Esophagus mucosa (tissue), 1 donor: Measurements from ENCODE around the gene POLD2. TPM values are rescaled to one million over a fixed set of nuclear protein-coding genes. Genes with fewer than 3 reads are reported as not detected.

Experiments used
- ATAC-seq: fragments of 200-7000 bp; cut with Tn5 transposase; one replicate; pipeline ENCODE4 v1.9.1; 2020
- total RNA-seq: library from RNA; stranded (reverse); gene quantifications from one replicate; pipeline ENCODE4 v1.2.4, GENCODE V29; 2023
- donor health status: DM: yes; HTN: yes; CAD: no.

Gene POLD2
- total RNA-seq, 1 donor from 2014 or later, result 104 TPM

GRCh38 chr7:44101303-44101965 lies 21.9 kb downstream of the POLD2 start:
- ATAC-seq, result no peak

GRCh38 chr7:44100458-44101302 lies 22.7 kb downstream of the POLD2 start:
- no peak for ATAC-seq

DNA sequence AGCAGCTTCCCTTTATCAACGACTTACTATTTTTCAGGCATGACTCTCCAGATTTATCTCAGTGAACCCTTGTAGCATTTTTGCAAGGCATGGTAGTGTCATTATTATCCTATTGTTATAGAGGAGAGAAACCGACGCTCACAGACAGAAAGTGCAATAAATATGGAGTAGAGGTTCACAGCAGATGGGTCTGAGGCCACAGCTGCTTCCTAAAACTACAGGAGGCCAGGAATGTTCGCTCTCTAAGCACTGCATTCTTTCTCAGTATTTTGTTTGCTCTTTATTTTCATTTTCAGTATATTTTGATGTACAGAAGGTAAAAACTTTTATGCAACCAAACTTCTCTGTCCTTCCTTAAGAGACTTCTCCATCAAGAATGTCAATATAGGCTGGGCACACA lies 23.7 kb downstream of the POLD2 start:
- no peak for ATAC-seq

- no peak for ATAC-seq
Measured at GRCh38 chr7:44098092-44099068, 25.0 kb downstream of the POLD2 start.

DNA sequence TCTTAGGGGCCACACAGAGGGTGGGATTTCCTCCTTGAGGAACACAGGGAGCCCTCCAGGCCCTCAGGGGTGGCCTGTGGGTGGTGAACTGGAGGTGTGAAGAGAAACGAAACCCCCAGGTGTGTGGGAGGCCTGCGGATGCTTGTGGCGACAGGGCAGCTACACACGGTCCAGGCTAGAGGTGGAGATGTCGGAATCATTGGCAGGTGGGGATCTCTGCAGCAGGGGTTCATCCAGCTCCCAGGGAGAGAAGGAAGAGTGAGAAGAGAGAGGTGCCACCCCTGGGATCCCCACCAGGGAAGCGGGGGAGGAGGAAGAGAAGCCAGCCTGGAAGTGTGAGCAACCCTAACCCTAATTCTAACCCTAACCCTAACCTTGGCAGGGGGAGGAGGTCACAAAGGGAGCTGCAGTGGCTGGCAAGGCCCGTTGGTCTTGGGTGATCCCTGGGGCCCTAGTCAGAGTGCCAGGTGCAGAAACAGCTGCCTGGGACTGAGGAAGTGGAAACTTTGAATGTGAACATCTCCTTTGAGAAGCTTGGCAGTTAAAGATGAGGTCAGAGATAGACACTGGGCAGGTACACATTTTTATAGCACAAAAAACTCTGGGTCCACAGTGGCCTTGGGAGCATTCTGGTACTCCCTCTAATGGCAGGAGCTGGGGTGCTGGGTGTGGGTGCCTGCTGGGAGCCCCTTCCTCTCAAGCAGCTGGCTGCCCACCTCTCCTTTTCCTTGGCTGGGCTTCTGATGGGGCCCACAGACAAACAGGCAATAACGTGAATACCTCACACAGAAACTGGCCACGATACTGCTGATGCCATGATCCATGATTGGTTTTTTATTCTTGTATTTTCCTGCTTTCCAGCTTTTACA lies 26.1 kb downstream of the POLD2 start:
- no peak for ATAC-seq

GRCh38 chr7:44096326-44096881 lies 26.9 kb downstream of the POLD2 start:
- no peak for ATAC-seq

- no peak for ATAC-seq
Measured at GRCh38 chr7:44095781-44096180, 27.6 kb downstream of the POLD2 start.

- ATAC-seq, result no peak
Measured at GRCh38 chr7:44094883-44095592, 28.3 kb downstream of the POLD2 start.

DNA sequence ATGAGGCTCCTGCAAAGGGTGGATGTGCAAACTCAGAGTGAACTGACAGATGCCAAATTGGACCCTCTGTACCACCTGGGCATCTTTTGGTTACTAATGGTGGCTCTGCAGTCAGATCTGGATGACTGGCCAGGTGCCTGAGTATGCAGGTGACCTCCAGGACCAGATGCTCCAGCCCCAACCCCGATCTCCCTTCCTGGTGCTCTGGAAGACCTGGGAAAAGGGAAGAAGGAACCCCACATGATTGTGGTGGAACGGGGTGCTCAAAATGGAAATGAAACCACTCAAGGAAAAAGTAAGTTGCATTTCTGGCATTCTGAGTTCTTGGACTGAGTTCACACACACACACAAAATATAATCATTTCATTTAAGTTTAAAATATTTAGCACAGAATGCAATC lies 29.0 kb downstream of the POLD2 start:
- no peak for ATAC-seq

GRCh38 chr7:44093102-44093641 lies 30.2 kb downstream of the POLD2 start:
- no peak for ATAC-seq

DNA sequence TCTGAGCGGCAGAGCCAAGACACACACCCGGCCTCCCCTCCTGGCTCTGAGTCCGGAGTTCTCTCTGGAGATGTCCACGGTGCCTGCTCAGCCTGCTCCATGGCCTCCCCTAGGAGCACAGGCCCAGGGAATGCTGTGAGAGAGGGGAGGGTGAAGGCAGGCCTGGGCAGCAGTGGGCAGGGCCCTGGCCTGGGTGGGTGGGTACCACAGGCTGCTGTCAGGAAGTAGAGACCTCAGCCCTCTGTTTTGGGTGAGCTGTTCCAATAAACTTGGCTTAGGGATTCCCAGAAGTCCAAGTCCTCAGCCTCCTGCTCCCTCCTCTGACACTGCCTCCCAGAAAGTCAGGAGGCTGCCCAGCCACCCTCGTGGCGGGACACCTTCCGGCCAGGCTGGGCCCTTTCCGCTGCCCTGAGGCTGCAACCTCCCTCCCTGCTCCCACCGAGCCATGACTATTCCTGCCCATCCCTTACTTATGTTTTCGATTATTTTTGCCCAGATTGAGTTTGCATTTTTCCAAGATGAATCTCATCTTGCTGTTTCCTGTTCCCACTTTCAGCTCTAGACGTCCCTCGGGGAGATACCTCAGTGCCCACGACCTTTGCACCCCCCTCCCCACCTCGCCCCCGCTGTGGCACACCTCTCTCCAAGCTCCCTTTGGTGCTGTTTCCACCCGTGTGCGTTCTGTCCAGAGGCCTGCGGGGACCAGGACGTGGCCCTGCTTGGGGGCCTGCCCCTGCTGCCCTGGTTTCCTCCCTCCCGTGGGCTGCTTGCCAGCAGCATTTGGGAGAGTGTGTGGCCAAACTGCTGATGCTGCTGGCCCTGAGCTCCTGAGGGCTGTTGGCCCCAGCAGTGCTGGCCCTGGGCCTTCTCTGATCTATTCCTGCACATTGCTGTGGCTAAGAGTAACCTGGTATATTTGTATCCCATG lies 35.2 kb downstream of the POLD2 start:
- peak; percentile 8 for ATAC-seq

- ATAC-seq, result no peak
Measured at GRCh38 chr7:44086627-44087026, 36.7 kb downstream of the POLD2 start.

DNA sequence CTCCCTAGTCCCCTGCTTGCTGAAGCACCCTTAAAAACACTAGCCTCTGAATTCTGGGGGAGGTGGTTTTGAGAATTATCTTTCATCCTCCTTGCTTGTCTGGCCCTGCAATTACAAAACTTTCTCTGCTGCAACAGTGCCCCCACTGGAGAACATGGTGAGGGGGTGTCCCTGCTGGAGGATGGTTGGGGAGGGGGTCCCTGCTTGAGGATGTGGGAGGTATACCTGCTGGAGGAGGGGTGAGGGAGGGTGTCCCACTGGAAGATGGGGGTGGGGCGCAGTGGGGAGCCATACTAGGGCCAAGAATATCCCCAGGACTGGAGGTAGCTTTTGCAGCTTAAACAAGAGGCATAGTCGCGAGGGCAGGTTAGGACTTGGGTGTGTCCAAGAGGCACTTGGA lies 37.8 kb downstream of the POLD2 start:
- ATAC-seq, result no peak

- ATAC-seq, result no peak
Measured at GRCh38 chr7:44084701-44085100, 38.6 kb downstream of the POLD2 start.

DNA sequence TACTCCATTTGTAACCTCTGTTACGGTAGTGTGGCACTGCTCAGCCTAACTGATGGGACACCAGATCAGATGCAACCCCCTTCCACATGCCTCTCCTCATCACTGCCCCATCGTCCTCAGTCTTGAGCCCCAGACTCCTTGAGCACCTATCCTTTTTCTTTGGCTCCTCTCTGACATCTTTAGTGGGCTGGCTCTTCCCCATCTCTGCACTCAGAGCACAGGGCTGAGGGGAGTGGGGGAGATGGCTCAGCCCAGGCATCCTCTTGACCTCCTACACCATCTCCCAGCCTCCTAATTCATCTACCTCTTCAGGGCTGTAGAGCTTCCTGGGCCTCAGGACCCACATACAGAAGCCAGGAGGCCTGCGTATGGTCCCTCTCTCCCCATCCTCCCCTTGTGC lies 39.6 kb downstream of the POLD2 start:
- no peak for ATAC-seq

DNA sequence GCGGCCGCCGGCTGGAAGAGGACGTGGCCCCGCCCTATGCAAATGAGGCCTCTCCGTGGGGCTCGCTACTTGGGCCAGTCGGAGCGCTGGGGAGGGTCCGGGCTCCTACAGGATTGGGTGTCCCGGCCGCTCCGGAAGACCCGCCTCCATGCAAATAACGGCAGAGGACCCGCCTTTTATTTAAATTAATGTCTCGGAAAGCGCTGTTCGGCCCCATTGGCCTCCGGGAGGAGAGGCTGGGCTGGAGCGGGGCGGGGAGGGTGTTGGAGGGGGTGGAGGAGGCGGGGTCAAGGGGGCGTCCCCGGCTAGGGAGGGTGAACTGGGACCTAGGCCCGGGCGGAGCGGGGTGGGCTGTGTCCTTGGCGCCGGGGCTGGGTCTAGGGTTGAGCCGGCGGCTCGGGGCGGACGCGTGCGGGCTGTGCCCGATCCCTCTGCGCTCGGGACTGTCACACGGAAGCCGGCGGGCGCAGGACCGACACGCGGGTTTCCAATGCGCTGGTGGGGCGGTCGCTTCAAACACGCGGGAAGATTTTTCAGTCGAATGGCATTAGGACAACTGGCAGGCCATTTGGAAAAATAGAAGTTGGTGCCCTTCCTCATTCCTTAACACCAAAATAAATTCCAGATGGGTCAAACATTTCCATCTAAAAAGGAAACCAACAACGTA lies 40.7 kb downstream of the POLD2 start:
- ATAC-seq, result peak; percentile 97

DNA sequence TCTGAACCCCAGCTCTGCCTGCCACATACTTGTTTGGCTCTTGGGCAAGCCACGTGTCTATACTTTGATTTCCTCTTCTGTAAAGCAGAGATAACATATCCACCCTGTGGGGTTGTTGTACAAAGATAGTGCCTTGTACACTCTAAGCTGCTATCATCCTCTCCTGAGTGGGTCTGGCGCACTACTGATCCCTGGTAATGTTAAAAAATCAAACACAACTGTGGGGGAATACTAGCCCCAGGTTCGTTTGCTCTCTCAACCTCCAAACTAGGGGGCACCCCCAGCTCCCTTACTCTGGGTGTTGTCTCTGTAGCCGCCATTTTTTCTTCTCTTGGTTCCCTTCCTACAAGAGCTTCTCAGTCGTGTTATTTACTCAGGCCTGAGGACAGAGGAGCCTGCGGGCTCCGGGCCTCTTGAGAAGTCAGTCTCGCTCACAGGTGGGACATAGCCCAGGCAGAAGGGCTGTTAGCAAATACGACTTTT lies 42.0 kb downstream of the POLD2 start:
- ATAC-seq, result no peak

- ATAC-seq, result no peak
Measured at GRCh38 chr7:44080686-44081265, 42.6 kb downstream of the POLD2 start.
